HCT116 (cell line): Measurements from ENCODE around the gene CIAO2A. TPM values are rescaled to one million over a fixed set of nuclear protein-coding genes. Genes with fewer than 3 reads are reported as not detected.

ENCODE experiments used
- ATAC-seq: fragments of 200-7000 bp; cut with Tn5 transposase; 2 replicates; pipeline ENCODE4 v1.9.1; 2020; ENCODE audit warnings: mild to moderate bottlenecking, moderate library complexity
- BruUV-seq: library from RNA; stranded (reverse); fragments of 400-500 nt; replicated peaks from 2 replicates; lab custom pipeline; 2021; lab: Mats Ljungman, UMichigan
- CTCF ChIA-PET: fragments of 300-600 bp; sonication (Branson Sonifier 250); formaldehyde crosslinking; loops from one replicate; lab custom pipeline; 2021; ENCODE audit warnings: antibody characterized with exemption; lab: Charles Lee
- POLR2A ChIA-PET: fragments of 300-600, 350-600 bp; sonication (Branson Sonifier 250); formaldehyde crosslinking; loops from one replicate; lab custom pipeline; 2021; ENCODE audit warnings: antibody characterized with exemption; lab: Charles Lee
- RAD21 ChIA-PET, 2 experiments: fragments of 300-600 bp; sonication (Branson Sonifier 250); formaldehyde crosslinking; loops; one replicate each; lab custom pipeline; 2023; ENCODE audit warnings: low total read pairs in 2 of 2; ENCODE audit not compliant: uncharacterized antibody in 2 of 2, unreplicated experiment in 2 of 2, low non-redundant PET in 1 of 2; lab: Charles Lee
- DNase-seq: peaks from one replicate; pipeline ENCODE4 v3.0.0-alpha.2; 2010; ENCODE audit warnings: low read depth, low spot score
- H2AFZ ChIP-seq: fragments of 200-600 bp; shearing (Covaris generic), sonication (generic); 2 replicates; pipeline ENCODE4 v1.6.1; 2017; ENCODE audit warnings: low read depth, mixed run types, mixed read lengths, antibody characterized with exemption, low read length; ENCODE audit not compliant: poor library complexity, severe bottlenecking
- H3K27ac ChIP-seq: 2 replicates; pipeline ENCODE4 v1.5.1; 2012; ENCODE audit warnings: low read depth, low read length
- H3K27me3 ChIP-seq: fragments of 200-600 bp; sonication (generic); 2 replicates; pipeline ENCODE4 v1.6.1; 2016; ENCODE audit warnings: mixed run types, low read length, mixed read lengths; ENCODE audit not compliant: insufficient read depth
- H3K36me3 ChIP-seq, 2 experiments: fragments of 200-500 bp in 1 of 2; fragments of 200-600 bp in 1 of 2; sonication (Bioruptor generic) in 1 of 2; sonication (generic) in 1 of 2; 2 replicates each; pipeline versions ENCODE4 v1.5.1 to v1.6.1; 2014 to 2016; ENCODE audit warnings: low read length in 2 of 2, inconsistent platforms in 1 of 2, mixed read lengths in 1 of 2, mixed run types in 1 of 2; ENCODE audit not compliant: insufficient read depth in 2 of 2, control insufficient read depth in 1 of 2
- H3K4me1 ChIP-seq, 2 experiments: fragments of 200-600 bp in 1 of 2; sonication (generic) in 1 of 2; 2 replicates each; pipeline versions ENCODE4 v1.5.1 to v1.6.1; 2012 to 2017; ENCODE audit warnings: low read length in 2 of 2, inconsistent platforms in 1 of 2, mild to moderate bottlenecking in 1 of 2, mixed read lengths in 1 of 2, mixed run types in 1 of 2, moderate library complexity in 1 of 2; ENCODE audit not compliant: insufficient read depth in 2 of 2, control insufficient read depth in 1 of 2
- H3K4me2 ChIP-seq: fragments of 200-600 bp; sonication (generic); 2 replicates; pipeline ENCODE4 v1.6.1; 2017; ENCODE audit warnings: mixed run types, low read length, mixed read lengths
- H3K4me3 ChIP-seq, 2 experiments: fragments of 200-600 bp in 1 of 2; sonication (generic) in 1 of 2; replicated peaks in 1 of 2; 2 replicates each; pipeline ENCODE4 v1.5.1; 2011 to 2016; ENCODE audit warnings: low read length in 2 of 2, control low read depth in 1 of 2, low read depth in 1 of 2, mild to moderate bottlenecking in 1 of 2, mixed read lengths in 1 of 2, mixed run types in 1 of 2
- H3K79me2 ChIP-seq: fragments of 200-600 bp; sonication (generic); 2 replicates; pipeline ENCODE4 v1.6.1; 2017; ENCODE audit warnings: mild to moderate bottlenecking, mixed run types, low read length, moderate library complexity, mixed read lengths; ENCODE audit not compliant: insufficient read depth
- H3K9ac ChIP-seq: fragments of 200-600 bp; sonication (generic); 2 replicates; pipeline ENCODE4 v1.6.1; 2016; ENCODE audit warnings: low read length, mixed read lengths
- H3K9me2 ChIP-seq: fragments of 200-600 bp; sonication (generic), shearing (Covaris generic); 2 replicates; pipeline ENCODE4 v1.6.1; 2017; ENCODE audit warnings: mixed run types, mild to moderate bottlenecking, moderate library complexity; ENCODE audit not compliant: insufficient read depth
- H3K9me3 ChIP-seq, 2 experiments: fragments of 200-500 bp in 1 of 2; fragments of 200-600 bp in 1 of 2; sonication (Bioruptor generic) in 1 of 2; sonication (generic) in 1 of 2; 2 replicates each; pipeline ENCODE4 v1.6.1; 2014 to 2017; ENCODE audit warnings: low read length in 2 of 2, mixed read lengths in 2 of 2, inconsistent platforms in 1 of 2, low read depth in 1 of 2, mild to moderate bottlenecking in 1 of 2, mixed run types in 1 of 2, moderate library complexity in 1 of 2; ENCODE audit not compliant: control insufficient read depth in 1 of 2, insufficient read depth in 1 of 2
- H4K20me1 ChIP-seq: fragments of 200-600 bp; sonication (generic), shearing (Covaris generic); 2 replicates; pipeline ENCODE4 v1.6.1; 2017; ENCODE audit warnings: mixed run types, mild to moderate bottlenecking, moderate library complexity; ENCODE audit not compliant: insufficient read depth
- CEBPB ChIP-seq: IDR thresholded peaks from 2 replicates; pipeline ENCODE4 v1.6.1; 2012; ENCODE audit warnings: low read depth
- EZH2 ChIP-seq: fragments of 200-600 bp; sonication (generic); IDR thresholded peaks from 2 replicates; pipeline ENCODE4 v1.6.1; 2017; ENCODE audit warnings: antibody characterized with exemption, mixed run types
- EZH2phosphoT487 ChIP-seq: fragments of 200-600 bp; IDR thresholded peaks from 2 replicates; pipeline ENCODE4 v1.6.1; 2018; ENCODE audit warnings: antibody characterized with exemption, borderline replicate concordance
- FOSL1 ChIP-seq: IDR thresholded peaks from 2 replicates; pipeline ENCODE4 v1.6.1; 2012; ENCODE audit warnings: low read depth
- JUND ChIP-seq: IDR thresholded peaks from 2 replicates; pipeline ENCODE4 v1.6.1; 2012
- POLR2A ChIP-seq: IDR thresholded peaks from 2 replicates; pipeline ENCODE4 v1.7.0; 2011; ENCODE audit warnings: borderline replicate concordance; ENCODE audit not compliant: insufficient read depth, insufficient read length; ENCODE audit errors: extremely low read depth
- POLR2AphosphoS5 ChIP-seq: IDR thresholded peaks from 2 replicates; pipeline ENCODE4 v1.6.1; 2011; ENCODE audit warnings: mild to moderate bottlenecking, low read depth, low read length, moderate library complexity
- RAD21 ChIP-seq: IDR thresholded peaks from 2 replicates; pipeline ENCODE4 v1.6.1; 2012; ENCODE audit warnings: low read depth, mild to moderate bottlenecking
- SIN3A ChIP-seq: IDR thresholded peaks from 2 replicates; pipeline ENCODE4 v1.6.1; 2012; ENCODE audit warnings: low read depth
- SP1 ChIP-seq: IDR thresholded peaks from 2 replicates; pipeline ENCODE4 v1.6.1; 2012; ENCODE audit warnings: low read depth
- SRF ChIP-seq: IDR thresholded peaks from 2 replicates; pipeline ENCODE4 v1.6.1; 2012; ENCODE audit warnings: low read depth
- YY1 ChIP-seq: IDR thresholded peaks from 2 replicates; pipeline ENCODE4 v1.6.1; 2011; ENCODE audit warnings: low read length, low read depth, moderate library complexity, mild to moderate bottlenecking; ENCODE audit not compliant: insufficient replicate concordance; ENCODE audit errors: extremely low read depth
- ZFX ChIP-seq: fragments of 450-650 bp; IDR thresholded peaks from 2 replicates; pipeline ENCODE4 v1.6.1; 2017
- intact Hi-C: fragments of 100-400 bp; cut with micrococcal nuclease; formaldehyde crosslinking; loops from 2 replicates; pipeline ENCODE4 v1.10.0; 2022
- total RNA-seq: library from RNA; stranded (reverse); gene quantifications from one replicate; pipeline ENCODE4 v1.2.1, GENCODE V29; 2021; ENCODE audit not compliant: unreplicated experiment
- TF ChIP-seq, protein P1 (sequence below): IDR thresholded peaks from 2 replicates; pipeline ENCODE4 v1.6.1; 2011; ENCODE audit warnings: mild to moderate bottlenecking, low read length, moderate library complexity; ENCODE audit not compliant: insufficient replicate concordance; ENCODE audit errors: extremely low read depth
- TF ChIP-seq, protein P2 (sequence below): IDR thresholded peaks from 2 replicates; pipeline ENCODE4 v1.6.1; 2012
- TF ChIP-seq, protein P3 (sequence below): IDR thresholded peaks from 2 replicates; pipeline ENCODE4 v1.6.1; 2012; ENCODE audit warnings: low read depth
- TF ChIP-seq, protein P4 (sequence below), 3 experiments: fragments of 200-600 bp in 1 of 3; sonication (generic) in 1 of 3; IDR thresholded peaks in 2 of 3; conservative IDR thresholded peaks in 1 of 3; 2 replicates each; pipeline ENCODE4 v1.5.1; 2012 to 2017; ENCODE audit warnings: low read depth in 2 of 3, low read length in 2 of 3, antibody characterized with exemption in 1 of 3, borderline replicate concordance in 1 of 3, control low read depth in 1 of 3, mild to moderate bottlenecking in 1 of 3, mixed read lengths in 1 of 3, mixed run types in 1 of 3, moderate library complexity in 1 of 3; ENCODE audit not compliant: insufficient read depth in 1 of 3

Gene CIAO2A
- total RNA-seq, 1 experiment from 2014 or later: 69.3 TPM

DNA sequence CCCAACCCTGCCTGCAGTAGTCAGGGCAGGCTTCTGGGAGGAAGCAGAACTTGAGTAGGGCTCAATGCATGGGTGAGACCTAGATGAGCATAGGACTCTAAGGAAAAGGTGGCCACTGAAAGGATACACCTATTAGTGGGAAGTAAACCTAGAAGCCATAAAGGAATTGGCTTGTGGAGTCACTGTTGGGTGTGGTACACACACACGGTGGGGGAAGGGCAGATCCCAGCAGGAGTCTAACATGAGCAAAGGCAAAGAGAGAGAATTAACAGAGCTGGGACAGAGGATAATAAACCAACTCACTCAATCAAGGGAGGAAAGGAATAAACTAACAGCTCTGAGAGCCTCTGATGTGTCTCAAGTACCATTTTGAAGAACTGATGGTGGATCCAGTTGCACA is 70.4 kb downstream of the CIAO2A start (continued):
- TF ChIP-seq, protein P1, sequence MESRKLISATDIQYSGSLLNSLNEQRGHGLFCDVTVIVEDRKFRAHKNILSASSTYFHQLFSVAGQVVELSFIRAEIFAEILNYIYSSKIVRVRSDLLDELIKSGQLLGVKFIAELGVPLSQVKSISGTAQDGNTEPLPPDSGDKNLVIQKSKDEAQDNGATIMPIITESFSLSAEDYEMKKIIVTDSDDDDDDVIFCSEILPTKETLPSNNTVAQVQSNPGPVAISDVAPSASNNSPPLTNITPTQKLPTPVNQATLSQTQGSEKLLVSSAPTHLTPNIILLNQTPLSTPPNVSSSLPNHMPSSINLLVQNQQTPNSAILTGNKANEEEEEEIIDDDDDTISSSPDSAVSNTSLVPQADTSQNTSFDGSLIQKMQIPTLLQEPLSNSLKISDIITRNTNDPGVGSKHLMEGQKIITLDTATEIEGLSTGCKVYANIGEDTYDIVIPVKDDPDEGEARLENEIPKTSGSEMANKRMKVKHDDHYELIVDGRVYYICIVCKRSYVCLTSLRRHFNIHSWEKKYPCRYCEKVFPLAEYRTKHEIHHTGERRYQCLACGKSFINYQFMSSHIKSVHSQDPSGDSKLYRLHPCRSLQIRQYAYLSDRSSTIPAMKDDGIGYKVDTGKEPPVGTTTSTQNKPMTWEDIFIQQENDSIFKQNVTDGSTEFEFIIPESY: no peak
- no peak for TF ChIP-seq FOSL1
- no peak for TF ChIP-seq RAD21
- no peak for TF ChIP-seq CEBPB
- no peak for TF ChIP-seq SRF
- TF ChIP-seq JUND: no peak
- no peak for TF ChIP-seq EZH2phosphoT487
- TF ChIP-seq, all 23 proteins: peak for 0

DNA sequence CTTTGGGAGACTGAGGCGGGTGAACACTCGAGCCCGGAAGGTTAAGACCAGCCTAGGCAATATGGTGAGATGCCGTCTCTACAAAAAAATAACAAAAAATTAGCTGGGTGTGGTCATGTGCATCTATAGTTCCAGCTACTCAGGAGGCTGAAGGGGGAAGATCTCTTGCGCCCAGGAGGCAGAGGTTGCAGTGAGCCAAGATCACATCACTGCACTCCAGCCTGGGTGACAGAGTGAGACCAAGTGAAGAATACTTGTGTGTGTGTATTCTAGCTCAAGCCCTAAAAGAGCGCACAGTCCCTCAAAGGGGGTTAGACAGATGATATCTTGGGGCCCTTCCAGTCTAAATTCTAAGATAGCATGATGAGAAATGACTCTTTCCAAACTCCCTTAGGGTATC is 71.1 kb downstream of the CIAO2A start:
- DNase-seq (no peak), ATAC-seq (no peak)
- Histone ChIP-seq H4K20me1 (no peaks in the 10 kb centered on the region), H3K27me3 (no peaks in the 10 kb centered on the region), H3K4me2 (no peak overlapping the region), H3K9me3 (no peaks in the 10 kb centered on the region), H3K4me3 (no peak overlapping the region), H2AFZ (no peak overlapping the region), H3K27ac (no peak overlapping the region), H3K4me1 (peaks cover 17 to 31% of the 10 kb centered on the region in 2 experiments), H3K9ac (no peak overlapping the region), H3K36me3 (no peaks in the 10 kb centered on the region), H3K79me2 (no peaks in the 10 kb centered on the region), H3K9me2 (no peaks in the 10 kb centered on the region)
- ChIA-PET RAD21 (no interaction called here), POLR2A (no interaction called here), CTCF (no interaction called here)
- intact Hi-C loops: no loop called here
- no TSS peak for BruUV-seq
- TF ChIP-seq EZH2 (no peak), POLR2A (no peak), YY1 (no peak), SP1 (no peak), POLR2AphosphoS5 (no peak), ZFX (no peak), SIN3A (no peak)
- TF ChIP-seq, protein P2, sequence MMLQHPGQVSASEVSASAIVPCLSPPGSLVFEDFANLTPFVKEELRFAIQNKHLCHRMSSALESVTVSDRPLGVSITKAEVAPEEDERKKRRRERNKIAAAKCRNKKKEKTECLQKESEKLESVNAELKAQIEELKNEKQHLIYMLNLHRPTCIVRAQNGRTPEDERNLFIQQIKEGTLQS: no peak
- TF ChIP-seq, protein P3, sequence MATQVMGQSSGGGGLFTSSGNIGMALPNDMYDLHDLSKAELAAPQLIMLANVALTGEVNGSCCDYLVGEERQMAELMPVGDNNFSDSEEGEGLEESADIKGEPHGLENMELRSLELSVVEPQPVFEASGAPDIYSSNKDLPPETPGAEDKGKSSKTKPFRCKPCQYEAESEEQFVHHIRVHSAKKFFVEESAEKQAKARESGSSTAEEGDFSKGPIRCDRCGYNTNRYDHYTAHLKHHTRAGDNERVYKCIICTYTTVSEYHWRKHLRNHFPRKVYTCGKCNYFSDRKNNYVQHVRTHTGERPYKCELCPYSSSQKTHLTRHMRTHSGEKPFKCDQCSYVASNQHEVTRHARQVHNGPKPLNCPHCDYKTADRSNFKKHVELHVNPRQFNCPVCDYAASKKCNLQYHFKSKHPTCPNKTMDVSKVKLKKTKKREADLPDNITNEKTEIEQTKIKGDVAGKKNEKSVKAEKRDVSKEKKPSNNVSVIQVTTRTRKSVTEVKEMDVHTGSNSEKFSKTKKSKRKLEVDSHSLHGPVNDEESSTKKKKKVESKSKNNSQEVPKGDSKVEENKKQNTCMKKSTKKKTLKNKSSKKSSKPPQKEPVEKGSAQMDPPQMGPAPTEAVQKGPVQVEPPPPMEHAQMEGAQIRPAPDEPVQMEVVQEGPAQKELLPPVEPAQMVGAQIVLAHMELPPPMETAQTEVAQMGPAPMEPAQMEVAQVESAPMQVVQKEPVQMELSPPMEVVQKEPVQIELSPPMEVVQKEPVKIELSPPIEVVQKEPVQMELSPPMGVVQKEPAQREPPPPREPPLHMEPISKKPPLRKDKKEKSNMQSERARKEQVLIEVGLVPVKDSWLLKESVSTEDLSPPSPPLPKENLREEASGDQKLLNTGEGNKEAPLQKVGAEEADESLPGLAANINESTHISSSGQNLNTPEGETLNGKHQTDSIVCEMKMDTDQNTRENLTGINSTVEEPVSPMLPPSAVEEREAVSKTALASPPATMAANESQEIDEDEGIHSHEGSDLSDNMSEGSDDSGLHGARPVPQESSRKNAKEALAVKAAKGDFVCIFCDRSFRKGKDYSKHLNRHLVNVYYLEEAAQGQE: no peak
- TF ChIP-seq, protein P1: no peak
- TF ChIP-seq, protein P4, sequence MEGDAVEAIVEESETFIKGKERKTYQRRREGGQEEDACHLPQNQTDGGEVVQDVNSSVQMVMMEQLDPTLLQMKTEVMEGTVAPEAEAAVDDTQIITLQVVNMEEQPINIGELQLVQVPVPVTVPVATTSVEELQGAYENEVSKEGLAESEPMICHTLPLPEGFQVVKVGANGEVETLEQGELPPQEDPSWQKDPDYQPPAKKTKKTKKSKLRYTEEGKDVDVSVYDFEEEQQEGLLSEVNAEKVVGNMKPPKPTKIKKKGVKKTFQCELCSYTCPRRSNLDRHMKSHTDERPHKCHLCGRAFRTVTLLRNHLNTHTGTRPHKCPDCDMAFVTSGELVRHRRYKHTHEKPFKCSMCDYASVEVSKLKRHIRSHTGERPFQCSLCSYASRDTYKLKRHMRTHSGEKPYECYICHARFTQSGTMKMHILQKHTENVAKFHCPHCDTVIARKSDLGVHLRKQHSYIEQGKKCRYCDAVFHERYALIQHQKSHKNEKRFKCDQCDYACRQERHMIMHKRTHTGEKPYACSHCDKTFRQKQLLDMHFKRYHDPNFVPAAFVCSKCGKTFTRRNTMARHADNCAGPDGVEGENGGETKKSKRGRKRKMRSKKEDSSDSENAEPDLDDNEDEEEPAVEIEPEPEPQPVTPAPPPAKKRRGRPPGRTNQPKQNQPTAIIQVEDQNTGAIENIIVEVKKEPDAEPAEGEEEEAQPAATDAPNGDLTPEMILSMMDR (IDR thresholded peaks at IDR 0.05 in 2 of 3, conservative IDR thresholded peaks at IDR 0.05 in 1 of 3; ENCODE audit: borderline replicate concordance in 1 of 3, insufficient read depth in 1 of 3, low read depth in 2 of 3, low read length in 2 of 3): no peak
